Liver (tissue), 3 donors: ENCODE results near the gene MYLK2.

Experiments used
- ATF3 ChIP-seq: IDR thresholded peaks from 2 replicates; pipeline ENCODE4 v1.6.1; 2016; ENCODE audit warnings: antibody characterized with exemption
- CTCF ChIP-seq: fragments of 150-350 bp; IDR thresholded peaks from 2 replicates; pipeline ENCODE4 v1.5.1; 2017; ENCODE audit warnings: improper control_type of control experiment, low read depth, low read length; ENCODE audit not compliant: missing input control
- EGR1 ChIP-seq, 2 donors: IDR thresholded peaks; 2 replicates each; pipeline ENCODE4 v1.6.1; 2016 to 2018; ENCODE audit warnings: antibody characterized with exemption in 2 of 2, low read depth in 2 of 2
- FOXA1 ChIP-seq: IDR thresholded peaks from 2 replicates; pipeline ENCODE4 v1.6.1; 2016; ENCODE audit warnings: antibody characterized with exemption
- GABPA ChIP-seq, 2 donors: IDR thresholded peaks in 1 of 2; conservative IDR thresholded peaks in 1 of 2; 2 replicates each; pipeline ENCODE4 v1.6.1; 2016; ENCODE audit warnings: antibody characterized with exemption in 2 of 2, mild to moderate bottlenecking in 1 of 2, moderate library complexity in 1 of 2
- HNF4A ChIP-seq, 2 donors: conservative IDR thresholded peaks; 2 replicates each; pipeline ENCODE4 v1.6.1; 2016; ENCODE audit warnings: antibody characterized with exemption in 2 of 2, mild to moderate bottlenecking in 2 of 2
- MAX ChIP-seq: IDR thresholded peaks from 2 replicates; pipeline ENCODE4 v1.6.1; 2016; ENCODE audit warnings: antibody characterized with exemption
- RAD21 ChIP-seq, 2 donors: IDR thresholded peaks; 2 replicates each; pipeline ENCODE4 v1.6.1; 2016; ENCODE audit warnings: antibody characterized with exemption in 2 of 2, mild to moderate bottlenecking in 2 of 2
- REST ChIP-seq: IDR thresholded peaks from 2 replicates; pipeline ENCODE4 v1.6.1; 2016; ENCODE audit warnings: antibody characterized with exemption, mild to moderate bottlenecking
- TAF1 ChIP-seq: conservative IDR thresholded peaks from 2 replicates; pipeline ENCODE4 v1.6.1; 2016; ENCODE audit warnings: antibody characterized with exemption, mild to moderate bottlenecking
- YY1 ChIP-seq: IDR thresholded peaks from 2 replicates; pipeline ENCODE4 v1.6.1; 2016; ENCODE audit warnings: antibody characterized with exemption, mild to moderate bottlenecking
- ZBTB33 ChIP-seq: IDR thresholded peaks from 2 replicates; pipeline ENCODE4 v1.6.1; 2016; ENCODE audit warnings: antibody characterized with exemption
- donor health status: healthy.
- donor health status: healthy.

- TF ChIP-seq CTCF, result no peak
- TF ChIP-seq EGR1 (IDR thresholded peaks at IDR 0.05; ENCODE audit: low read depth in 2 of 2), result no peak
- TF ChIP-seq MAX, result no peak
- no peak for TF ChIP-seq REST
- TF ChIP-seq YY1, result no peak
- no peak for TF ChIP-seq ZBTB33
- TF ChIP-seq RAD21 (IDR thresholded peaks at IDR 0.05), result no peak
- TF ChIP-seq GABPA (IDR thresholded peaks at IDR 0.05 in 1 of 2, conservative IDR thresholded peaks at IDR 0.05 in 1 of 2), result no peak
- TF ChIP-seq TAF1, result no peak
- no peak for TF ChIP-seq HNF4A (conservative IDR thresholded peaks at IDR 0.05)
- TF ChIP-seq FOXA1, result no peak
- no peak for TF ChIP-seq ATF3
These were observed 1.1 kb downstream of the MYLK2 start for GRCh38 chr20:31820228-31820627.
